Astrocyte (in vitro differentiated cells and primary cell): ENCODE data around the gene MARK4. TPM values are rescaled to one million over a fixed set of nuclear protein-coding genes. Genes with fewer than 3 reads are reported as not detected.
A peak's percentile ranks its signal among the peaks of the same experiment; 100 is the strongest.

Experiments used
- DNase-seq: peaks from one replicate; pipeline ENCODE4 v3.0.0-alpha.2; 2010; ENCODE audit warnings: low read depth
- FAIRE-seq: peaks from 2 replicates; lab custom pipeline; 2011; peaks lifted over from hg19 to GRCh38; lab: Jason Lieb, UNC
- H2AFZ ChIP-seq: 2 replicates; pipeline ENCODE4 v1.6.0; 2012; ENCODE audit warnings: low read depth, low read length, inconsistent platforms
- H3K27ac ChIP-seq: 2 replicates; pipeline ENCODE4 v1.5.1; 2011; ENCODE audit warnings: low read depth, low read length, inconsistent platforms
- H3K27me3 ChIP-seq: 2 replicates; pipeline ENCODE4 v1.6.0; 2011; ENCODE audit warnings: low read length, inconsistent platforms; ENCODE audit not compliant: insufficient read depth
- H3K36me3 ChIP-seq: 2 replicates; pipeline ENCODE4 v1.5.1; 2011; ENCODE audit warnings: low read length, inconsistent platforms; ENCODE audit not compliant: insufficient read depth
- H3K4me1 ChIP-seq: 2 replicates; pipeline ENCODE4 v1.5.1; 2011; ENCODE audit warnings: low read length, inconsistent platforms; ENCODE audit not compliant: insufficient read depth
- H3K4me2 ChIP-seq: 2 replicates; pipeline ENCODE4 v1.6.0; 2012; ENCODE audit warnings: low read length, inconsistent platforms
- H3K4me3 ChIP-seq: 2 replicates; pipeline ENCODE4 v1.5.1; 2011; ENCODE audit warnings: low read depth, mild to moderate bottlenecking, low read length, inconsistent platforms; ENCODE audit not compliant: insufficient read depth
- H3K79me2 ChIP-seq: 2 replicates; pipeline ENCODE4 v1.6.0; 2012; ENCODE audit warnings: mild to moderate bottlenecking, low read length, inconsistent platforms; ENCODE audit not compliant: insufficient read depth
- H3K9ac ChIP-seq: 2 replicates; pipeline ENCODE4 v1.6.0; 2012; ENCODE audit warnings: mild to moderate bottlenecking, low read length, inconsistent platforms
- H3K9me3 ChIP-seq: 2 replicates; pipeline ENCODE4 v1.5.1; 2012; ENCODE audit warnings: low read depth, mild to moderate bottlenecking, low read length, inconsistent platforms; ENCODE audit not compliant: insufficient read depth
- H4K20me1 ChIP-seq: 2 replicates; pipeline ENCODE4 v1.6.0; 2012; ENCODE audit warnings: low read length, inconsistent platforms; ENCODE audit not compliant: insufficient read depth
- H3K27ac Mint-ChIP-seq: one replicate; pipeline ENCODE4 v1.8.0; 2021; ENCODE audit warnings: mild to moderate bottlenecking, mixed read lengths; ENCODE audit not compliant: unreplicated experiment
- H3K27me3 Mint-ChIP-seq: one replicate; pipeline ENCODE4 v1.8.0; 2021; ENCODE audit warnings: low read depth, mixed read lengths; ENCODE audit not compliant: unreplicated experiment
- H3K36me3 Mint-ChIP-seq: one replicate; pipeline ENCODE4 v1.8.0; 2021; ENCODE audit warnings: low read depth, mixed read lengths; ENCODE audit not compliant: unreplicated experiment
- H3K4me1 Mint-ChIP-seq: one replicate; pipeline ENCODE4 v1.8.0; 2021; ENCODE audit warnings: low read depth, mixed read lengths; ENCODE audit not compliant: unreplicated experiment
- H3K4me3 Mint-ChIP-seq: one replicate; pipeline ENCODE4 v1.8.0; 2021; ENCODE audit warnings: mild to moderate bottlenecking, moderate library complexity, mixed read lengths; ENCODE audit not compliant: unreplicated experiment
- H3K9me3 Mint-ChIP-seq: one replicate; pipeline ENCODE4 v1.8.0; 2021; ENCODE audit warnings: mild to moderate bottlenecking, mixed read lengths; ENCODE audit not compliant: unreplicated experiment
- CTCF ChIP-seq: IDR thresholded peaks from 2 replicates; pipeline ENCODE4 v1.5.1; 2011; ENCODE audit warnings: low read depth, mild to moderate bottlenecking, inconsistent platforms, low read length, moderate library complexity; ENCODE audit not compliant: insufficient read depth
- EZH2 ChIP-seq: IDR thresholded peaks from 2 replicates; pipeline ENCODE4 v1.6.1; 2012; ENCODE audit warnings: mild to moderate bottlenecking, low read length, inconsistent platforms; ENCODE audit not compliant: insufficient read depth
- total RNA-seq: library from RNA; stranded (reverse); gene quantifications from 2 replicates; pipeline ENCODE4 v1.2.1, GENCODE V29; 2021

Gene MARK4
- total RNA-seq, 1 donor from 2014 or later = 61.0 TPM

GRCh38 chr19:45340899-45341453 is 89.9 kb downstream of the MARK4 start:
- Histone ChIP-seq H2AFZ (no peak overlapping the region), H3K4me1 (no peaks in the 10 kb centered on the region), H4K20me1 (no peaks in the 10 kb centered on the region), H3K9ac (no peak overlapping the region), H3K79me2 (no peaks in the 10 kb centered on the region), H3K9me3 (no peaks in the 10 kb centered on the region), H3K36me3 (no peaks in the 10 kb centered on the region), H3K27ac (no peak overlapping the region), H3K27me3 (peaks cover 7% of the 10 kb centered on the region), H3K4me3 (no peak overlapping the region), H3K4me2 (peak overlapping the region; percentile 38)
- H3K9me3 Mint-ChIP-seq = peaks cover 2% of the 10 kb centered on the region
- no peaks in the 10 kb centered on the region for H3K4me1 Mint-ChIP-seq
- H3K4me3 Mint-ChIP-seq = no peak overlapping the region
- peak; percentile 48 for TF ChIP-seq EZH2
- TF ChIP-seq CTCF = no peak
- FAIRE-seq (peak; percentile 59), DNase-seq (no peak)
- H3K27ac Mint-ChIP-seq = no peak overlapping the region
- H3K27me3 Mint-ChIP-seq = peaks cover 15% of the 10 kb centered on the region
- no peaks in the 10 kb centered on the region for H3K36me3 Mint-ChIP-seq

DNA sequence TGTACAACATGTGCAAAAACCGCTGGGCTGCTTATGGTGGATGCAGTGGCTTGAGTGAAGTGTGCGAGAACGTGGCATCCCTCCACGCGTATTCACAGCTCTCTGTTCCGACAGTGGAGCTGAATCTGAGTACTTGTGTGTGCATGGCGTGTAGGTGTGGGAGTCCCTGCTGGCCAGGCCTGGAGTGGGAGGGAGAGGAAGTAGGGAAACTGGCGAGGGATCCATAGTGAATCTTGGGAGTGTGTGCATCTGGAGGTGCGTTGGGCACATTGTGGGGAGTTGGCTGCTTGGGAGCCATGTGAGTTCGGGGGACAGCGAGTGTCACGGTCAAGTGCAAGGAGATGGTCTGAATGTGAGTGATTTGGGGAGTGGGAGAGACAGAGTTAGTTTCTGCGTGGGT is 91.8 kb downstream of the MARK4 start:
- Histone ChIP-seq H3K27ac (no peak overlapping the region), H3K4me2 (no peak overlapping the region), H3K4me3 (no peak overlapping the region), H3K4me1 (no peaks in the 10 kb centered on the region), H3K27me3 (peaks cover 7% of the 10 kb centered on the region), H3K36me3 (no peaks in the 10 kb centered on the region), H2AFZ (no peak overlapping the region), H3K9ac (no peak overlapping the region), H3K79me2 (no peaks in the 10 kb centered on the region), H3K9me3 (no peaks in the 10 kb centered on the region), H4K20me1 (no peaks in the 10 kb centered on the region)
- DNase-seq (no peak), FAIRE-seq (no peak)
- no peaks in the 10 kb centered on the region for H3K4me1 Mint-ChIP-seq
- TF ChIP-seq CTCF = no peak
- TF ChIP-seq EZH2 = no peak
- peaks cover 10% of the 10 kb centered on the region for H3K27me3 Mint-ChIP-seq
- H3K36me3 Mint-ChIP-seq = no peaks in the 10 kb centered on the region
- H3K9me3 Mint-ChIP-seq = no peaks in the 10 kb centered on the region
- H3K27ac Mint-ChIP-seq = no peak overlapping the region
- H3K4me3 Mint-ChIP-seq = no peak overlapping the region

GRCh38 chr19:45344621-45345505 is 93.8 kb downstream of the MARK4 start:
- no peaks in the 10 kb centered on the region for H3K9me3 Mint-ChIP-seq
- no peak overlapping the region for H3K4me3 Mint-ChIP-seq
- FAIRE-seq = no peak
- peaks cover 7% of the 10 kb centered on the region for H3K27me3 ChIP-seq
- H3K9ac ChIP-seq = no peak overlapping the region
- H3K4me2 ChIP-seq = no peak overlapping the region
- no peaks in the 10 kb centered on the region for H3K4me1 ChIP-seq
- H3K27ac Mint-ChIP-seq = no peak overlapping the region
- H2AFZ ChIP-seq = no peak overlapping the region
- peaks cover 2% of the 10 kb centered on the region for H3K36me3 Mint-ChIP-seq
- no peak overlapping the region for H3K27ac ChIP-seq
- H3K36me3 ChIP-seq = no peaks in the 10 kb centered on the region
- no peaks in the 10 kb centered on the region for H3K79me2 ChIP-seq
- H3K4me1 Mint-ChIP-seq = no peaks in the 10 kb centered on the region
- no peaks in the 10 kb centered on the region for H3K9me3 ChIP-seq
- no peak for TF ChIP-seq CTCF
- TF ChIP-seq EZH2 = no peak
- H3K4me3 ChIP-seq = no peak overlapping the region
- no peak for DNase-seq
- H4K20me1 ChIP-seq = peaks cover 10% of the 10 kb centered on the region
- peaks cover 7% of the 10 kb centered on the region for H3K27me3 Mint-ChIP-seq
